Neural progenitor cell (in vitro differentiated cells): ENCODE results near the gene WDSUB1.

ENCODE experiments used
- CTCF ChIP-seq: fragments of 200-600 bp; sonication (generic); IDR thresholded peaks from 2 replicates; pipeline ENCODE4 v1.5.1; 2017; ENCODE audit warnings: antibody characterized with exemption, mild to moderate bottlenecking
- EZH2phosphoT487 ChIP-seq: fragments of 200-600 bp; sonication (generic); IDR thresholded peaks from 2 replicates; pipeline ENCODE4 v1.6.1; 2017; ENCODE audit warnings: antibody characterized with exemption

GRCh38 chr2:159292157-159292556 lies 5.7 kb upstream of the WDSUB1 start:
- TF ChIP-seq CTCF (no peak), EZH2phosphoT487 (no peak)
